ENCODE measurements around the gene C5orf63. TPM values are rescaled to one million over a fixed set of nuclear protein-coding genes. Genes with fewer than 3 reads are reported as not detected.
"Not testable (repeated sequence)": the region's sequence is repeated elsewhere in the genome, so short reads cannot be mapped to it uniquely, and the experiment has no call there.

C5orf63 gene
- polyA plus RNA-seq, 10 donors, result 5.0 to 9.7 (median 6.1) TPM

GRCh38 chr5:127008300-127008975 is 64.9 kb downstream of the C5orf63 start:
- no peak for DNase-seq

GRCh38 chr5:127007522-127007921 is 65.8 kb downstream of the C5orf63 start:
- DNase-seq, result no peak

- DNase-seq, result peak in 1 of 3 donors; percentile 74
These were observed 66.6 kb downstream of the C5orf63 start for GRCh38 chr5:127006744-127007143.

- DNase-seq, result not testable (repeated sequence)
These were observed 68.0 kb downstream of the C5orf63 start for GRCh38 chr5:127005282-127005681.

DNA sequence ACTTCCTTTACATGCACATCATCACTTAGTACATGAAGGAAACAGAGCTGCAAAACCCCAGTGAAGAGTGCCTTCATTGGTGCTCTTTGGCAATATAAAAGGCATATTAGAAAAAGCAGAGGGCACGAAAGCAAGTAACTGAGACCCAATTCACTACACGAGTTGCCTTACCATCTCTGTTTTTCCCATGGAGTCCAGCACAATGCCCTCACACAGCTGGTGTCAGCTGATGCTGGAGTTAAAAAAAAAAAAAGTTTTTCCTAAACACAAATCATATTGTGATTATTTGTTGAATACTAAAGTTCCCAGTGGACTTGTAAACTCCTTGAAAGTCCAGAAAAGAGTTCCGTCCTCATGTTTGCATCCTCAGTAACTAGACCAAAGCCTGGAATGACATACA is 68.6 kb downstream of the C5orf63 start:
- DNase-seq, result no peak

GRCh38 chr5:127003798-127004495 is 69.4 kb downstream of the C5orf63 start:
- no peak for DNase-seq

- no peak for DNase-seq
These were observed 70.9 kb downstream of the C5orf63 start for GRCh38 chr5:127002390-127002789.

DNA sequence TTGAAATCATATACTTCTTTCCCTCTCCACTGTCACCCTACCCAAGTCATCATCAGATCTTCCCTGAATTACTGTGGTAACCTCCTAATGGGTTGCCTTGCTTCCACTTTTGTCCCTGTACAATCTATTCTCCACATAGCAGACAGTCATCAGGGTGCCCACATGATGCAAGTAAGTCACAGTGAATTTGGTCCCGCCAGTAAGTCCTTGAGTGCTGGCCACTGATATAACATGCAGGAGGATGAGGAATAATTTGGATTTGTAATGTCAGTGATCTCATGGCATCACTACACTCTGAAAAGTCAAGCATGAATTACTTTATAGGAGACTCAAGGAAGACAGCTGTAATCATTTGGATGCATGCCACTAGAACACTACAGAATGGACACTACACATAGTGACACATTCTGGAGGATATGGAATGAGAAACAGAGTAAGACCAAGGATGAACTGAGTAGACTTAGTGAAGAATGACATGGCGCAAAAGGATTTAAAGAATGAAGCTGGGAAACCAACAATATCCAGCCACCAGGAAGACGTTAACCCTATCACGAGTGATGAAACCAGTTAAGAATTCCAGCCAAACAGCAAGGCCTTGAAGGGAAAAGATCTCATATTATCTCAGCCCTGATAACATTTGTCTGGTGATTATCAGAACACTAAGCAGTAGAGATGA is 71.5 kb downstream of the C5orf63 start:
- peak in 2 of 3 donors; percentile 61 to 93 for DNase-seq

Other genes starting within 250 kb of the C5orf63 start
- 10 to 100 TPM in 4 of 10 donors, 1 to 10 TPM in 6; 6.6 to 13.8 (median 9.4) TPM for gene MARCHF3, start 42.9 kb downstream of the C5orf63 start, polyA plus RNA-seq (ENCODE audit: insufficient read length in 10 of 10)
- 10 to 100 TPM; 26.3 to 43.1 (median 37.8) TPM for gene MEGF10, start 217.3 kb upstream of the C5orf63 start, polyA plus RNA-seq (ENCODE audit: insufficient read length in 10 of 10)